GOT3 (cell line): ENCODE measurements around the gene ARHGAP26.

Experiments used
- DNase-seq: peaks from one replicate; lab custom pipeline; 2025; ENCODE audit warnings: mixed read lengths; lab: John Stamatoyannopoulos, UW

Gene ARHGAP26

DNA sequence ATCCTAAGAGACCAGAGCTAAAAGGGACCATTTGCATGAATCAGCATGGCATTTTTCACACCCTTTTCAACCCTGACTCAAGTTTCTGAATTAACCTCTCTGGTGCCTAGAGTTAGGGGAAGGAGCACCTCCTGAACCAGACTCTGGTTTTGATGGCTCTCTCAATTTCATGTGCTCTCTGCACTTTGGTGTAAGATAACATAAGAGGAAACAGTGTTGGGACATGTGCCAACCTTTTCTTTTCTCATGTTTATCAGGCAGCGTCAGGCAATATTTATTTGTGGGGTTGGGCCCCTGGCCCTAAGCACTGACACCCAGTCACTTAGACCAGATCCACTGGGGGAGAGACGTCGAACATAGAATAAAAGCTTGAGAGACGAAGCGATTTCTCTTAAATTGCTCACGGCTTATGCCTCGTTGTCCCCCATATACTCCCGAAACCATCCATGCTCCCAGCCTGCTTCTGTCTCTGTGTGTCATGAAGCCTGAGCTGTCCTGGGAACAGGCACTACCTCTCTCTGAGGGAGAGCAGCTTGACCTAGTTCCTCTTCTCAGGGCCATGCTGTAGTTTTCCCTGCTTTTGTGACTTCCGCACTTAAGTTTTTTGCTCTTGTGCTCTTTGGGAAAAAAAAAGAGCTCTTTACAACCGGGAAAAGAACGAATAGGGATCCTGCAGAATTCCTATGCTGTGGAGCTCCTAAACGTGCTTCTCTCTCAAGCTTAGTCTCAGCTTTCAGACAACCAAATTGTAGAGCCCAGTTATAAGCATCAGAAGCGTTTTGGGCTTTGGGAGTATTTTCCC lies 437.6 kb downstream of the ARHGAP26 start:
- no peak for DNase-seq

DNA sequence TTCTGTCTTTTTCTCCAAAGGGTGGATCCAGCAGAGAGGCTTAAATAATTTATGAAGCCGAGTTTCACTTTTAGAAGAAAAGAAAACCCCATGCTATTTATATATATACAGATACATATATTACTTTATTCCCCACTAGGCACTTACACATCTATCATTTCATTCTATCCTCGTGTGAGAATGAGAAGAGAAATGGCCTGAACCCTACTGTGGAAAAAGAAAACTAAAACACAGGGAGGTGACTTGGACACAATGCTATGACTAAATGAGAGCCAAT lies 438.1 kb downstream of the ARHGAP26 start:
- no peak for DNase-seq

DNA sequence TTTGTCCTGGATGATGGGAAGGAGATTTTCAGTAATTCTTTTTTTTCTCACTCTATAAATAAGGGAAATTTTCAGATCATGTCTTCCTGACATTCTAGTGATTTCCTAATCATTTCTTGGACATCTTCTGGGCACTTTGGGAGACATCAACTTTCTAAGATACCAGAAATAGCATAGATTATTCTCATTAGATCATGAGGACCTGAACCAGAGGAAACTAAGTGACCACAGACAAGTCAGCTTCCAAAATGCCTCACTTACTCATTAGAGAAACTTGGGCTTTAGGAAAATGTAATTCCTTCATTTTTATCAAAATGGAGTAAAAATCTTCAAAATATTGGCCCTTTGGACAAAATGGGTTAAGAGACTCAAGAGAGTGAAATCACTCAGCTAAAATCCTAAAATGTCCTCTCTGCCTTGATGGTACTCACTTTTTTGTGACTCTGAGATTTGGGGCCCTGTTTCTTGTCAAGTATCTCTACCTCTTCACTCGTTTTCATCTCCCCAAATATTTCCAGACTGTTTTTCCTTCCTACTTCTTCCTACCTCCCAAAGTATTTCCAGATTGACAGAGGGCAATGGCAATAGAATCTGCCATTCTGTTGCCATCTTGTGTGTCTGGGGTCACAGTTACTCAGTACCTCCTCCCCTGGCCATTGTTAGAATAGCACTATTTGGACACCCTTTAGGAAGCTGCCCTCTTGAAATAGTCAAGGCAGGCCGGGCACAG lies 438.8 kb downstream of the ARHGAP26 start:
- no peak for DNase-seq

DNA sequence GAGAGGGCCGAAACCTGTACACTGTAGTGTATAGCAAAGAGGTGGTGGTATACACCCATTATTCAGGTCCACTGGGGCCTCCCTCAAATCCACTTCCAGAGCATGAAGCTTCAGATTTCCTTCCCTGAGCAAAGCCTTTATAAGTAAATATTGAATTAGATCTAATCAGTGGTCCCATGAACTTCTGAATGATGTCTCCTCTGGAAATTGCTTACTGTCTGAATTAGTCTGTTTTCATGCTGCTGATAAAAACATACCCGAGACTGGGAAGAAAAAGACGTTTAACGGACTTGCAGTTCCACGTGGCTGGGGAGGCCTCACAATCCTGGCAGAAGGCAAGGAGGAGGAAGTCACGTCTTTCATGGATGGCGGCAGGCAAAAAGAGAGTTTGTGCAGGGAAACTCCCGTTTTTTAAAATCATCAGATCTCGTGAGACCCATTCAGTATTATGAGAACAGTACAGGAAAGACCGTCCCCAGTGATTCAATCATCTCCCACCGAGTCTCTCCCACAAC lies 439.8 kb downstream of the ARHGAP26 start:
- no peak for DNase-seq

DNA sequence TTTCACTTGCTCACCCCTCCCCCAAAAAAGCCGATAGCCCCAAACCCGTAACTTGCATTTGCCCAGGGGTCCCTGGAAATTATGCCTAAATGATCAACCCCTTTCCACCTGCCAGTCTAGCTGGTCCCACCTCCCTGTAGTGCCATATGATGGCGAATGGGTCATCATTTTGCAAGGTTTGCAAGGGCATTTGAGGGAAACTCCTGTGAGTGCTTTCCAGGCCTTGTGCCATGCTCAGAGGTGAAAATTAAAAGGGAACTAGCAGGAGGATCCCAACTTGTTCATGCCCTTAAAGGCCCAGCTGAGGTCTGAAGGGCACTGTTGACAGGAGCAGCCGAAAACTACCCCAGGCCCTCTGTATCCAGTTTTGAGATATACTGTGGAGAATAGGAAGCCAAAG lies 440.4 kb downstream of the ARHGAP26 start:
- DNase-seq, result no peak

GRCh38 chr5:143212261-143212660 lies 442.1 kb downstream of the ARHGAP26 start:
- DNase-seq, result no peak

DNA sequence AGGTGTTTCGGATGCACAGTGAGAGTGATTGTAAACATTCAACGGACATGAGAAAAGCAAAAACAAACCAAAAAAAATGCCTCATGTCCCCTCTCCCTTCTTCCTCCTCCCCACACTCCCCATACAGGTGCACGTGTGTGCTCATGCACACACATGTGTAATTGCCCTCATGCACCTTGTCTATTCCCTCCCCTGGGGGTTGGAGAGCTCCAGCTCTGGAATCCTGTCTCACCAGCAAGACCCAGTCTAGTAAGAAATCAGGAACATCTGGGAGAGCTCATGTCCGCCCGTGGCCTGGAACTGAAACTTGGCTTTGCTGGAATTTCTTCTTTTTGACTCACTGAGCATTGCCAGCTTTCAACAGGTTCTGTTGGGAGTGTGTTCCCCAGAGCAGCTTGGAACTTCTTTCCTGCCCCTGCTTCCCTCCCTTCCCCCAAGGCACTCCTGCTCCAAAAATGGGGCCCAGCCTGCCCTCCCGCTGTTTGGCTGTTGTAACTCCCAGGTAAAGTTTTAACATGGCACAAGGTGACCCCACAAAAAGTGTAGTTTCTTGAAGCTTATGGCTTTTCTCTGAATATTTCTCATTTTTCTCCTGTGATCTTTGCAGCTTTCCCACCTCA lies 443.2 kb downstream of the ARHGAP26 start:
- DNase-seq, result no peak

DNA sequence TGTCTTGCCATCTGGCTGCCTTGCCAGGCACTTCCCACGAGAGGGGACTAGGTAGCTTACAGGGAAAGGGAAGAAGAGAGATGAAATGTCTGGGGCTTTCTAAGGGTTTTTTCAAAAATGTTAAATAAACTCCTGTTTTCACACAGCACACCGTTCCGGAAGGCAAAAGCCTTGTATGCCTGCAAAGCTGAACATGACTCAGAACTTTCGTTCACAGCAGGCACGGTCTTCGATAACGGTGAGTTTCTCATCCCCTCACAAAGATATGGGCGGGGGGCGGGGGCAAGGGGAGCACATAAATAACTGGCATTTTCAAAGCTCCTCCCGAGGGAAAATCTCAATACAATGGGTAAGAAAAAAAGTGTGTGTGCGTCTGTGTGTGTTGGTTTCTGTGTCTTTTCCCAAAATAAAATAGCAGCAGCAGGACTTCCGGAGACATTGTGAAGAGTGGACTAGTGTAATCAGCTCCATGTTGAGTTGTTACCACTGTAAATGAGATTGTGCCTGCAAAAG lies 443.7 kb downstream of the ARHGAP26 start:
- DNase-seq, result no peak

- no peak for DNase-seq
Measured at GRCh38 chr5:143214458-143214857, 444.3 kb downstream of the ARHGAP26 start.

- DNase-seq, result no peak
Measured at GRCh38 chr5:143214890-143215289, 444.7 kb downstream of the ARHGAP26 start.

GRCh38 chr5:143215690-143216089 lies 445.5 kb downstream of the ARHGAP26 start:
- DNase-seq, result no peak

- DNase-seq, result no peak
Measured at GRCh38 chr5:143216211-143216610, 446.0 kb downstream of the ARHGAP26 start.

DNA sequence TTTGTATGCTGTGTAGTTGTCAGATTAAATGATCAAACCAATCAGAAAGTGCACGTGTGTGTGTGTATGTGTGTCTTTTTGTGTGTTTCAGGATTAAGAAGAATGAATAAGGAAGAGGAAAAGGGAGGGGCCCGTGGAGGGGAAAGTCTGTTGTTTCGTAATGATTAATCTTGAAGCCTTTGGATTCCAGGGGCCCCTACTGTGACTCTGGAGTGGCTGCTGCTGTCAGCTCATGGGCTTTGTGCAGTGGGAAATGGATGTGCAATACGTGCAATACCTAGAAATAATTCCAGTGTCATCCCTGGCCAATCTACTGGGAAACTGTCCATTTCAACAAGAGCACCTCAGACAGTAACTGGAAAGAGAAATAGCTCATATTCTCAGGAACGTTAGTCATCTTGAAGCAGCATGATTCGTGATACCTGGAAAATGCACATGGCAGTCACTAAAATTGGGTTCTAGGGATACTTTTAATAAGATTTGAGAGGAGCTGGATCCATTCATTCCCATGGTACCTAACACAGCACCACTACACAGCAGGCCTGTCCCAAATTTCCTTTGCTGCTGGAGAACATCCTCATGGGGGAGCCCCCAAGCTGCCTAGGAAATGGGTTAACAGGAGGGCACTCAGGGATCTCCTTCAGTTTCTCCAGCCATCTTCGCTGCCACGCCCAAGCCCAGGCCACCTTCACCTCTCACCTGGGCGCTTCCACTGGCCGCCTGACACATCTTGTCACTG lies 447.1 kb downstream of the ARHGAP26 start:
- DNase-seq, result no peak

GRCh38 chr5:143217804-143218160 lies 447.6 kb downstream of the ARHGAP26 start:
- DNase-seq, result no peak

- no peak for DNase-seq
Measured at GRCh38 chr5:143218517-143219170, 448.5 kb downstream of the ARHGAP26 start.

- no peak for DNase-seq
Measured at GRCh38 chr5:143219696-143220095, 449.5 kb downstream of the ARHGAP26 start.

GRCh38 chr5:143220748-143221251 lies 450.6 kb downstream of the ARHGAP26 start:
- no peak for DNase-seq

- no peak for DNase-seq
Measured at GRCh38 chr5:143222287-143223231, 452.4 kb downstream of the ARHGAP26 start.

GRCh38 chr5:143224672-143225071 lies 454.5 kb downstream of the ARHGAP26 start:
- no peak for DNase-seq

DNA sequence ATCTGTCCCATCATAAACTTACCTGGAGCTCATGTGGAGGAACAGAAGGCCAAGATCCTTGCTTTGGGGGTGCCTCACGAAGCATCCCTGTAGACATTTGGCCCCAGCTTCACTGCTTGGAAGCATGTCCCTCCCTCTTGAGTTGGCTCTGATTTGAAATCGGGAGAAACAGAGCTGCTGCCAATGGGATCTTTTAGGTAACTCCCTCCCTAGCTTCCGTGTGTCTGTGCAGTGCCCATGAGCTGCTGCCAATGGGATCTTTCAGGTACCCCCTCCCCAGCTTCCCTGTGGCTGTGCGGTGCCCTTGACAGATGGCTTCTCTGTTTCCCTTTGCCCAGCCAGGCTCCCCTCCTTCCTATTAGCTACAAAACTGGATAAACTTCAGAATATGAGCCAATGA lies 455.3 kb downstream of the ARHGAP26 start:
- DNase-seq, result no peak
